IPS DF 4.7 (cell line): ENCODE measurements around the gene CCNJL.
"Not testable (repeated sequence)": the region's sequence is repeated elsewhere in the genome, so short reads cannot be mapped to it uniquely, and the experiment has no call there.

Experiments used
- DNase-seq: peaks from one replicate; pipeline ENCODE4 v3.0.0-alpha.2; 2013; ENCODE audit warnings: low spot score; ENCODE audit errors: extremely low read depth

The CCNJL gene

GRCh38 chr5:160334716-160335115, 22.4 kb upstream of the CCNJL start:
- not testable (repeated sequence) for DNase-seq

GRCh38 chr5:160333721-160334120, 21.4 kb upstream of the CCNJL start:
- no peak for DNase-seq

GRCh38 chr5:160330212-160330611, 17.8 kb upstream of the CCNJL start:
- no peak for DNase-seq

- DNase-seq: no peak
These were observed 15.5 kb upstream of the CCNJL start for GRCh38 chr5:160327818-160328217.

GRCh38 chr5:160326981-160327380, 14.6 kb upstream of the CCNJL start:
- DNase-seq: no peak

- no peak for DNase-seq
These were observed 13.4 kb upstream of the CCNJL start for GRCh38 chr5:160325716-160326115.

GRCh38 chr5:160324886-160325285, 12.5 kb upstream of the CCNJL start:
- no peak for DNase-seq

- no peak for DNase-seq
These were observed 6.0 kb upstream of the CCNJL start for GRCh38 chr5:160318409-160318808.

- DNase-seq: no peak
These were observed 5.1 kb upstream of the CCNJL start for GRCh38 chr5:160317434-160317833.

- no peak for DNase-seq
These were observed 3.6 kb upstream of the CCNJL start for GRCh38 chr5:160315968-160316367.

GRCh38 chr5:160312960-160313727, 780 bp upstream of the CCNJL start:
- no peak for DNase-seq

GRCh38 chr5:160311491-160312133, 752 bp downstream of the CCNJL start:
- DNase-seq: no peak

- DNase-seq: no peak
These were observed 1.6 kb downstream of the CCNJL start for GRCh38 chr5:160310552-160311295.

- no peak for DNase-seq
These were observed 2.2 kb downstream of the CCNJL start for GRCh38 chr5:160310140-160310539.

GRCh38 chr5:160306696-160307095, 5.7 kb downstream of the CCNJL start:
- DNase-seq: no peak

GRCh38 chr5:160305319-160305718, 7.0 kb downstream of the CCNJL start:
- DNase-seq: no peak

- DNase-seq: no peak
These were observed 8.7 kb downstream of the CCNJL start for GRCh38 chr5:160303690-160304089.

GRCh38 chr5:160298189-160298588, 14.2 kb downstream of the CCNJL start:
- DNase-seq: no peak

GRCh38 chr5:160297776-160298175, 14.6 kb downstream of the CCNJL start:
- no peak for DNase-seq

- no peak for DNase-seq
These were observed 15.4 kb downstream of the CCNJL start for GRCh38 chr5:160297004-160297403.

- DNase-seq: no peak
These were observed 15.9 kb downstream of the CCNJL start for GRCh38 chr5:160296496-160296895.

- DNase-seq: no peak
These were observed 18.3 kb downstream of the CCNJL start for GRCh38 chr5:160293901-160294561.
